Measurements from ENCODE around the gene CADM2.

- TF ChIP-seq POLR2A (IDR thresholded peaks at IDR 0.05; ENCODE audit: low read length), result no peak
- no peak for TF ChIP-seq GATA1 (IDR thresholded peaks at IDR 0.05; ENCODE audit: low read depth, low read length)
Observed at GRCh38 chr3:84958495-84959469, at the start of gene CADM2.

Measured in erythroblast (primary cell).